ENCODE results near the gene E4F1.
A peak's percentile ranks its signal among the peaks of the same experiment; 100 is the strongest.
"Not testable (repeated sequence)": the region's sequence is repeated elsewhere in the genome, so short reads cannot be mapped to it uniquely, and the experiment has no call there.

E4F1 gene

GRCh38 chr16:2244926-2245795 is 21.8 kb downstream of the E4F1 start:
- Mint-ChIP-seq H3K4me3 (no peak overlapping the region), H3K27me3 (no peaks in the 10 kb centered on the region), H3K27ac (no peak overlapping the region), H3K9me3 (no peaks in the 10 kb centered on the region), H3K36me3 (peaks cover 10% of the 10 kb centered on the region), H3K4me1 (no peaks in the 10 kb centered on the region)
- DNase-seq (ENCODE audit: low spot score in 2 of 2) (no peak), ATAC-seq (ENCODE audit: low read depth) (no peak)

DNA sequence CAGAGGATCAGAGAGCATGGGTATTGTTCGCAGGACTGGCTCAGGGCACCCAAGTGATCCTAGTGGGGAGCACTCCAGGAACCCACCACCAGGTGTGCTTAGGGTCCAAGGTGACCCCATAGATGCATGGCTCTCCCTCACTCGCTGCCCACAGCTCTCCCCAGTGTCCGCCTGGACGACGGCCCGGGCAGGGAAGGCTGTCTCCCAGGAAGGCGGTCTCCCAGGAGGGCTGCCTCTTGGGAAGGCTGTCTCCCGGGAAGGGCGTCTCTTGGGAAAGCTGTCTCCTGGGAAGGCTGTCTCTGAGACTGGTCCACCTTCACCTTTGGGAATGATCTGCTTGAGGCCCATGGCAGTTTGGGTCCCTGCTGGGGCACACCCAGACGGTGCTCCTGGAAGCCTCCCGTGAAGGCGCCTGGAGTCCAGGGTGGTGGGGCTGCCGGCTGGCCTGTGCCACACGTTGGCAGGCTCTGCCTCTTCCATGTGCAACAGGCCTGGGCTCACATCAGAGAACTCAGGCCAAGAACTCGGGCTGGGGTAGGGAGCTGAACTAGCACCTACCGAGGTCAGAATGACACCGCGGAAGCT is 23.0 kb downstream of the E4F1 start:
- Mint-ChIP-seq H3K27ac (no peak overlapping the region), H3K4me3 (no peak overlapping the region), H3K36me3 (peaks cover 10% of the 10 kb centered on the region), H3K27me3 (no peaks in the 10 kb centered on the region), H3K9me3 (no peaks in the 10 kb centered on the region), H3K4me1 (no peaks in the 10 kb centered on the region)
- no peak for DNase-seq (ENCODE audit: low spot score in 2 of 2)
- ATAC-seq (ENCODE audit: low read depth) = no peak

DNA sequence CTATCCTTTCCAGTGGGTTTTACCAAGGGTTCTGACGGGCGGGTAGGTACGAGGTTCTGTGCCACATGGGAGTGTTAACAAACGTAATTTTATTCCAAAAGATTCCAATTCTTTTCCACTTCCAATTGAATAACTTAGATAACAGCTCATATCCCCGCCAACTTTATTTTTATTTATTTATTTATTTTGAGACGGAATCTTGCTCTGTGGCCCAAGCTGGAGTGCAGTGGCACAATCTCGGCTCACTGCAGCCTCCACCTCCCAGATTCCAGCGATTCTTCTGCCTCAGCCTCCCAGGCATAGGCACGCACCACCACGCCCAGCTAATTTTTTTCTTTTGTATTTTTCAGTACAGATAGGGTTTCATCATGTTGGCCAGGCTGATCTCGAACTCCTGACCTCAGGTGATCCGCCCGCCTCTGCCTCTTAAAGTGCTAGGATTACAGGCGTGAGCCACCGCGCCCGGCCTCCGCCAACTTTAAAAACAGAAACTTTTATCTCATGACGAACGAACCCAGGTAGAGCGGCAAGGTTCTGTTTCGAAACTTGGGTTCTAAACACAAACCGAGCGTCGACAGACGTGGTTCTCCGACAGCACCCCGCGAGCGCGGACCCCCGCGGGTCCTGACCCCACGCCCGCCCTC is 27.4 kb downstream of the E4F1 start:
- H3K27me3 Mint-ChIP-seq = no peaks in the 10 kb centered on the region
- H3K36me3 Mint-ChIP-seq = peaks cover 6% of the 10 kb centered on the region
- H3K4me3 Mint-ChIP-seq = peak overlapping the region; percentile 88
- peaks cover 8% of the 10 kb centered on the region for H3K4me1 Mint-ChIP-seq
- ATAC-seq (ENCODE audit: low read depth) = peak; percentile 20
- peak overlapping the region; percentile 94 for H3K27ac Mint-ChIP-seq
- no peaks in the 10 kb centered on the region for H3K9me3 Mint-ChIP-seq
- no peak for DNase-seq (ENCODE audit: low spot score in 2 of 2)

GRCh38 chr16:2251296-2252111 is 28.1 kb downstream of the E4F1 start, which contains the start of gene ECI1:
Gene ECI1, minus strand, starts transcription at chr16:2251587. Its CDS starts 21 bp downstream, at chr16:2251566.
- H3K36me3 Mint-ChIP-seq = peaks cover 9% of the 10 kb centered on the region
- no peaks in the 10 kb centered on the region for H3K27me3 Mint-ChIP-seq
- peak within 1 kb of the TSS; percentile 94 for H3K27ac Mint-ChIP-seq
- no peaks in the 10 kb centered on the region for H3K9me3 Mint-ChIP-seq
- peak within 1 kb of the TSS; percentile 88 for H3K4me3 Mint-ChIP-seq
- ATAC-seq (ENCODE audit: low read depth) (peak; percentile 79), DNase-seq (ENCODE audit: low spot score in 2 of 2) (peak; percentile 77 to 78)
- H3K4me1 Mint-ChIP-seq = peaks cover 8% of the 10 kb centered on the region

GRCh38 chr16:2252806-2253148 is 29.4 kb downstream of the E4F1 start:
- H3K4me3 Mint-ChIP-seq = peak overlapping the region; percentile 62
- ATAC-seq (ENCODE audit: low read depth) = peak; percentile 36

DNA sequence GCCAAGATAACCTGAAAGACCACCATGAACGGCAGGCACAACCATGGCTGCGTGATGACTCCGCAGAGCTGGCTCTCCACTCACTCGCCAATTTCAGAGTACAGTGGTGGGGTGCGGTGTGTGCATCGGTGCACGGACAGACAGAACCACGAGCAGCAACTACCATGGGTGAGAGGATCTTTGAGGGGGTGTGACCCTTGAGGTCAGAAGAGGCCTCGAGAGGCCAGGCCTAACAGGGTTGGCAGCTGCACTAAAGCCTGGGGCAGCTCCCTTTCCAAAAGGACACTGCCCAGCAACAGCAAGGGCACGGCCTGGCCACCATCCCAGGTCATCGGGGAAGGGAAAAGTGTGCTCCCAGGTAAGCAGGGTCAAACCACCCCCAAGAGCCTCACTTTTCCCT is 29.9 kb downstream of the E4F1 start:
- Mint-ChIP-seq H3K4me1 (peaks cover 8% of the 10 kb centered on the region), H3K27ac (peak overlapping the region; percentile 94), H3K4me3 (peak overlapping the region; percentile 62), H3K9me3 (no peaks in the 10 kb centered on the region), H3K36me3 (peaks cover 14% of the 10 kb centered on the region), H3K27me3 (no peaks in the 10 kb centered on the region)
- ATAC-seq (ENCODE audit: low read depth) (no peak), DNase-seq (ENCODE audit: low spot score in 2 of 2) (no peak)

More at GRCh38 chr16:2252806-2253148, 29.4 kb downstream of the E4F1 start:
- H3K4me1 Mint-ChIP-seq = peaks cover 8% of the 10 kb centered on the region
- peak overlapping the region; percentile 94 for H3K27ac Mint-ChIP-seq
- peaks cover 14% of the 10 kb centered on the region for H3K36me3 Mint-ChIP-seq
- DNase-seq (ENCODE audit: low spot score in 2 of 2) = peak in 1 of 2 donors; percentile 31
- no peaks in the 10 kb centered on the region for H3K9me3 Mint-ChIP-seq
- H3K27me3 Mint-ChIP-seq = no peaks in the 10 kb centered on the region

DNA sequence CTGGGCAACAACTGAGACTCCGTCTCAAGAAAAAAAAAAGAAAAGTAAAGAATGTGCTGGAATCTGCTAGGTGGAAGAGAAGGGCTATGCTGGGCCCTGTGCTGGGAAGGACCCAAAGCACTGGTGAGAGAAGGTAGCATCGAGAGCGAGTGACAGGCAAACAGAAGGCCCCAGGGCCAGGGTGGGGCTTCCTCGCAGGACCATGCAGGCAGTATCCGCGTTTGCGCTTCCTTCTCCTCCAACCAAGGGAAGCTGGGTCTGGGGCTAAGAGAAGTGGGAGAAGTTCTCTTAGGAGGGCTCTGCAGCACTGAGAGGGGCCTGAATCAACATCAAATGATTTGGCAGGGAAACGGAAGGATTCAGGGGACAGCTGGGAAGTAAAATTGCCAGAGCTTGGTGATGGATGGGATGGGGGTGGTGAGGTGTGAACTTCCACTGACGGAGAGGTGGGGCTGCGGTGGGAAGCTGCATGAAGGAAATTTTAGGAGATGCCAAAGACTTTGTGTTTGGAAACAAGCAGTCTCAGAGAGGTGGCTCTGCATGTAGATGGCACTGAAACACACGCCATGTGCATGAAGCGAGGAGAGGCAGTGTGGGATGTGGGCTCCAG is 33.2 kb downstream of the E4F1 start:
- Mint-ChIP-seq H3K9me3 (no peaks in the 10 kb centered on the region), H3K4me3 (no peak overlapping the region), H3K27me3 (no peaks in the 10 kb centered on the region), H3K36me3 (peaks cover 17% of the 10 kb centered on the region), H3K27ac (peak overlapping the region; percentile 72), H3K4me1 (peaks cover 8% of the 10 kb centered on the region)
- DNase-seq (ENCODE audit: low spot score in 2 of 2) (no peak), ATAC-seq (ENCODE audit: low read depth) (no peak)

- no peak overlapping the region for H3K27ac Mint-ChIP-seq
- H3K36me3 Mint-ChIP-seq = peaks cover 20% of the 10 kb centered on the region
- DNase-seq (ENCODE audit: low spot score in 2 of 2) (no peak), ATAC-seq (ENCODE audit: low read depth) (no peak)
- H3K9me3 Mint-ChIP-seq = no peaks in the 10 kb centered on the region
- no peaks in the 10 kb centered on the region for H3K27me3 Mint-ChIP-seq
- H3K4me3 Mint-ChIP-seq = no peak overlapping the region
- peaks cover 7% of the 10 kb centered on the region for H3K4me1 Mint-ChIP-seq
Observed at GRCh38 chr16:2257726-2258125, 34.3 kb downstream of the E4F1 start.

DNA sequence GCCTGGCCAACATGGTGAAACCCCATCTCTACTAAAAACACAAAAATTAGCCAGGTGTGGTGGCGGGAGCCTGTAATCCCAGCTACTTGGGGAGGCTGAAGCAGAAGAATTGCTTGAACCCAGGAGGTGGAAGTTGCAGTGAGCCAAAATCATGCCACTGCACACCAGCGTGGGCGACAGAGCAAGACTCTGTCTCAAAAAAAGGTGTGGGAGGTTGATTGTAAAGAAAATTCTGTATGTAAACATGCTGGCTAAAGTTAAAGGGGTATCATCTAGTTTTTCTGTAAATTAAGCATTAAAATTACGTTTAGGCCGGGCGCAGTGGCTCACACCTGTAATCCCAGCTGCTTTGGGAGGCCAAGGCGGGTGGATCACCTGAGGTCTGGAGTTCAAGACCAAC is 35.1 kb downstream of the E4F1 start:
- H3K4me3 Mint-ChIP-seq; ATAC-seq (ENCODE audit: low read depth); H3K4me1 Mint-ChIP-seq; DNase-seq (ENCODE audit: low spot score in 2 of 2); H3K27me3 Mint-ChIP-seq; H3K9me3 Mint-ChIP-seq; H3K27ac Mint-ChIP-seq: not testable (repeated sequence)
- H3K36me3 Mint-ChIP-seq = peaks cover 17% of the 10 kb centered on the region

DNA sequence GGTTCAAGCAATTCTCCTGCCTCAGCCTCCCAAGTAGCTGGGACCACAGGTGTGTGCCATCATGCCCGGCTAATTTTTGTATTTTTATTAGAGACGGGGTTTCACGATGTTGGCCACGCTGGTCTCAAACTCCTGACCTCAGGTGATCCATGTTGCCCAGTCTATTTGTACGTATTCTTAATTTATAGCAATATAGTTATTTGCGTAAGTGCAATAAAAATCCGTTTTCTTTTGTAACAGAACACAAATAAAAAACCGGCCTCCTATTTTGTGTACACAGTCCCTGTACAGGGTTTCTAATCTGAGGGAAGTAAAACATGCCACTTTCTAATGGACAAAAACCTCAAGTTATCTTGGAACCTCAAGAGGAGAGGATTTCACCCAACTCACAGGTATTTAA is 36.9 kb downstream of the E4F1 start:
- no peak for DNase-seq (ENCODE audit: low spot score in 2 of 2)
- peaks cover 5% of the 10 kb centered on the region for H3K4me1 Mint-ChIP-seq
- no peaks in the 10 kb centered on the region for H3K27me3 Mint-ChIP-seq
- no peak overlapping the region for H3K27ac Mint-ChIP-seq
- peaks cover 19% of the 10 kb centered on the region for H3K36me3 Mint-ChIP-seq
- no peak for ATAC-seq (ENCODE audit: low read depth)
- H3K4me3 Mint-ChIP-seq = no peak overlapping the region
- H3K9me3 Mint-ChIP-seq = no peaks in the 10 kb centered on the region

DNA sequence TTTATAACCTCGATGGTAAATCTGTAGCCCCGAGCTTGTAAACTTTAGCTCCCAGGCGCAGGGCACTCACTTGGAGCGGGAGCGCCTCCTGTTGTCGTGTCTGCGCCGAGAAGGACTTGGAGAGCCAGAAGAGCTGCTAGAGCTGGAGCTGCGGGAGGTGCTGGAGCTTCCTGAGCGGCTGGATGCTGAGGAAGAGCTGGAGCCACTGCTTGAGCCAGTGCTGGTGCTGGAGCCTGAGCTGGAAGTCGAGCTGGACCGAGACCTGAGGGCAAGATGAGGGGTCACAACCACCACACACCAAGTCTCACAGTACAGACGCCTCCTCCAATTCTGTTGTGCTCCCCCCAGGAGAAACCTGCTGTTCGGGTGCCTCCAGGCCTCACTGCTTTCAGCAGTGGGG is 39.6 kb downstream of the E4F1 start:
- H3K27me3 Mint-ChIP-seq; H3K36me3 Mint-ChIP-seq; H3K4me3 Mint-ChIP-seq; DNase-seq (ENCODE audit: low spot score in 2 of 2); ATAC-seq (ENCODE audit: low read depth); H3K27ac Mint-ChIP-seq; H3K9me3 Mint-ChIP-seq: not testable (repeated sequence)
- peaks cover 15% of the 10 kb centered on the region for H3K4me1 Mint-ChIP-seq

- ATAC-seq (ENCODE audit: low read depth); H3K36me3 Mint-ChIP-seq; H3K27me3 Mint-ChIP-seq; H3K9me3 Mint-ChIP-seq; DNase-seq (ENCODE audit: low spot score in 2 of 2): not testable (repeated sequence)
- Mint-ChIP-seq H3K4me3 (peak overlapping the region; percentile 94), H3K27ac (peak overlapping the region; percentile 99), H3K4me1 (peaks cover 18% of the 10 kb centered on the region)
Observed at GRCh38 chr16:2266887-2267286, 43.5 kb downstream of the E4F1 start.

- not testable (repeated sequence) for H3K36me3 Mint-ChIP-seq
Observed at GRCh38 chr16:2267505-2267912, 44.1 kb downstream of the E4F1 start.

More at GRCh38 chr16:2267505-2267912, 44.1 kb downstream of the E4F1 start:
- Mint-ChIP-seq H3K4me1 (peaks cover 18% of the 10 kb centered on the region), H3K27ac (peak overlapping the region; percentile 99), H3K4me3 (peak overlapping the region; percentile 94)
- peak; percentile 60 for ATAC-seq (ENCODE audit: low read depth)
- not testable (repeated sequence) for H3K9me3 Mint-ChIP-seq; DNase-seq (ENCODE audit: low spot score in 2 of 2); H3K27me3 Mint-ChIP-seq

Measured in memory B cell (primary cell).